Measurements from ENCODE around the gene ZMYND11.

Gene ZMYND11

DNA sequence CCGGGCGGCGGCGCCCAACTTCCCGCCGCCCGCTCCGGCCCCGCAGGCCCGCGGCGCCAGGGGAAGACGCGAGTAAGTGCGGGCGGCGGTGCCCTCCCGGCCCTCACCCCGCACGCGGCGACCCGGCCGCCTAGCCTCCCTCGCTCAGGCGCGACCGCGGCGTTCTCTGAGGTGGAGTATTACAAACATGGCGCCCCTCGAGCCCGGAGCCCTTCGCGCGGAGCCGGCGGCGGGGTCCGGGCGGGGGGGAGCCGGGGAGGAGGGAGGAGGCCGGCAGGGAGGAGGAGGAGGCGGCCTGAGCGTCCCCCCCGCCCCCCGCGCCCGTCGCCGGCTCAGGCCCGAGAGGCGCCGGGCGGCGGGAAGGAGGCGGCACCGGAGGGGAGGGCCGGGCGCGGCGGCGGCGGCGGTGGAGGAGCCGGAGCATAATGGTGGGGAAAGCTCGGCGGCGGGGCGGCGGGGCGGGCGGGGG lies at the start of gene ZMYND11:
TSS of gene ZMYND11 (plus strand) at position 324 of the 469 bp plus-strand sequence. CDS start 44,558 bp downstream, outside the sequence.
- DNase-seq (ENCODE audit: low read depth, low spot score): no peak

GRCh38 chr10:86031-86430 lies 49.2 kb upstream of the ZMYND11 start:
- DNase-seq (ENCODE audit: low read depth, low spot score): no peak

GRCh38 chr10:87177-88080 lies 47.8 kb upstream of the ZMYND11 start:
- DNase-seq (ENCODE audit: low read depth, low spot score): no peak

- no peak for DNase-seq (ENCODE audit: low read depth, low spot score)
Measured at GRCh38 chr10:88253-88652, 47.0 kb upstream of the ZMYND11 start.

DNA sequence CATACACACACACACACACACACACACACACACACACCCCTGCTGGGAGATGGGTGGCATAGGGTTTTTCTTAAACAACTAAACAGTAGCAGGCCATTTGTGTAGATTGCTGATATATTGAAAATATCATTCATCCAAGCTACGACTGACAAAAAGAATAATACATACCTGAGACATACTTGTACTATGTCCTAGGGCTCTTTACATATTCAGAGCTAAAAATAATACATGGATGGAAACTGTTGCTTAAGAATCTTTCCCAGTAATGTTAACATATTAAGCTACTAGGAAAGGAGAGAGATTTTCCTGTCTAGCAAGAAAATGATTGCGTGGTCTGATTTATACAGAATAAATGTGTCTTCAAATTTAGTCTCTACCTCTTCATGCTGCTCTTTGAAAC lies 46.0 kb upstream of the ZMYND11 start:
- DNase-seq (ENCODE audit: low read depth, low spot score): no peak

- DNase-seq (ENCODE audit: low read depth, low spot score): no peak
Measured at GRCh38 chr10:90161-90560, 45.1 kb upstream of the ZMYND11 start.

DNA sequence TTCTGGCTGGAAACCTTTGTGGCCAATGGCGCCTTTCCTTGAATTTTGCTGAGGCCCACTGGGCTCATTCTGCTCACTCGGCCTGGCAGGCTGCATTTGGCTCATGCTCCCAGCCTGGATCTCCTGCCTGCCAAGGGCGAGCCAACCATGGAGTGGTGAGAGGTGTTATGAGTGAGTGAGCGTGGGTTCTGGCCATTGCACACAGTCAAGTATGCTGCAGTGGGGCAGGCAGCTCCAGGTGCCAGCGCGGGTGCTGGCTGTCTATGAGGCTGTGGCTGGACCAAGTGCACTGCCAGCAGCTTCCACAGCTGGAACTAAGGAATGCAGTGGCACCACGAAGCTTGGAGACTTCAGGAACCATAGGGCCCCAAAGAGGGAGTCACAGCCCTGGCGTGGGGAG lies 43.9 kb upstream of the ZMYND11 start:
- DNase-seq (ENCODE audit: low read depth, low spot score): no peak

GRCh38 chr10:92153-92552 lies 43.1 kb upstream of the ZMYND11 start:
- DNase-seq (ENCODE audit: low read depth, low spot score): no peak

GRCh38 chr10:92846-93245 lies 42.4 kb upstream of the ZMYND11 start:
- no peak for DNase-seq (ENCODE audit: low read depth, low spot score)

DNA sequence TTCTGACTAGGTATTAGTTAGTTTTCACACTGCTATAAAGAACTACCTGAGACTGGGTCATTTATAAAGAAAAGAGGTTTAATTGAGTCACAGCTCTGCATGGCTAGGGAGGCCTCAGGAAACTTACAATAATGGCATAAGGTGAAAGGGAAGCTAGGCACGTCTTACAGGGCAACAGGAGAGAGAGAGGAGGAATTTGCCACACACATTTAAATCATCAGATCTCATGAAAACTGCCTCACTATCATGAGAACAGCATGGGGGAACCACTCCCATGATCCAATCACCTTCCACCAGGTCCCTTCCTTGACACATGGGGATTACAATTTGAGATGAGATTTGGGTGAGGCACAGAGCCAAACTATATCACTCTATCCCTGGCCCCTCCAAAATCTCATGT lies 40.6 kb upstream of the ZMYND11 start:
- no peak for DNase-seq (ENCODE audit: low read depth, low spot score)

- no peak for DNase-seq (ENCODE audit: low read depth, low spot score)
Measured at GRCh38 chr10:95356-96115, 39.7 kb upstream of the ZMYND11 start.

- DNase-seq (ENCODE audit: low read depth, low spot score): no peak
Measured at GRCh38 chr10:96466-96865, 38.8 kb upstream of the ZMYND11 start.

GRCh38 chr10:104416-104815 lies 30.8 kb upstream of the ZMYND11 start:
- DNase-seq (ENCODE audit: low read depth, low spot score): no peak

DNA sequence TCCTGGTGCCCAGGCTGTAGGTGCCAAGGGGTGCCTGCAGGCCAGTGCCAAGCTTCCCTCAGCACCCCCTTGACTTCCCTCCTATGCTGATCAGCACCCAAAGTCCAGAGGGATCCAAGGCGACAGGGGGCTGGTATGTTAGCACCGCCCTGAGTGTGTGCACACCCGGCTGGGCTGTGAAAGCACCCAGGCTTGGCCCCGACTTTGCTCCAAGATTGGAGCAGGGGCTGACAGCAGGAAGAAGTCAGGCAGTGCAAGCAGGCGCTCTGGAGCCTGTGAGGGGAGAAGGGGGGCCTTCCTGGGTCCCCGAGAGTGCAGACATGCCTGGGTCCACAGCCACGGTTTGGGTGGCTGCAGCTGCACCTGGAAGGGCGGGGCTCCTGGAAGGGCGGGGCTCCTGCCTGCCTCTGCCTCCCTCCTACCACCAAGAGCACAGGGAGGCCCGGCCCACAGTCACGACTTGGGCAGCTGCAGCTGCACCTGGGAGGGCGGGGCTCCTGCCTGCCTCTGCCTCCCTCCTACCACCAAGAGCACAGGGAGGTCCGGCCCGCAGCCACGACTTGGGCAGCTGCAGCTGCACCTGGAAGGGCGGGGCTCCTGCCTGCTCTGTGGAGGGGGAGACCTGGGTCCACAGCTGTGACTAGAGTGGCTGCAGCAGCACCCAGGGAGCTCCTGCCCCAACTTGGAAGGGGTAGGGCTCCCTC lies 30.2 kb upstream of the ZMYND11 start:
- DNase-seq (ENCODE audit: low read depth, low spot score): no peak

DNA sequence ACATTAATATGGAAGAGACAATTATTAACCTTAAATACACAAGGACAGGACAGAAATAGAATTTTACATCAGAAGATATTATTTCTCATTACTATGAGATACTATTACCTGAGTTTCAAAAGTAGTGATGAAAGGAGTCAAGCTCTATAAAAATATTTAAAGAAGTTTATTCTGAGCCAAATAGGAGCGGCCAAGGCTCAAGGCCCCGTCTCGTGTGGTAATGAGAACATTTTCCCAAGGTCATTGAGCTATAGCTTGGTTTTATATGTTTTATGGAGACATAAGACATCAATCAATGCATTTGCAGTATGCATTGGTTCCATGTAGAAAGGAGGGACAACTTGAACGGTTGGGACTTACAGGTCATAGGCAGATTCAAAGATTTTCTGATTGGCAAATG lies 29.4 kb upstream of the ZMYND11 start:
- no peak for DNase-seq (ENCODE audit: low read depth, low spot score)

GRCh38 chr10:106740-107139 lies 28.5 kb upstream of the ZMYND11 start:
- no peak for DNase-seq (ENCODE audit: low read depth, low spot score)

- no peak for DNase-seq (ENCODE audit: low read depth, low spot score)
Measured at GRCh38 chr10:112246-112645, 23.0 kb upstream of the ZMYND11 start.

- DNase-seq (ENCODE audit: low read depth, low spot score): no peak
Measured at GRCh38 chr10:124874-125273, 10.4 kb upstream of the ZMYND11 start.

DNA sequence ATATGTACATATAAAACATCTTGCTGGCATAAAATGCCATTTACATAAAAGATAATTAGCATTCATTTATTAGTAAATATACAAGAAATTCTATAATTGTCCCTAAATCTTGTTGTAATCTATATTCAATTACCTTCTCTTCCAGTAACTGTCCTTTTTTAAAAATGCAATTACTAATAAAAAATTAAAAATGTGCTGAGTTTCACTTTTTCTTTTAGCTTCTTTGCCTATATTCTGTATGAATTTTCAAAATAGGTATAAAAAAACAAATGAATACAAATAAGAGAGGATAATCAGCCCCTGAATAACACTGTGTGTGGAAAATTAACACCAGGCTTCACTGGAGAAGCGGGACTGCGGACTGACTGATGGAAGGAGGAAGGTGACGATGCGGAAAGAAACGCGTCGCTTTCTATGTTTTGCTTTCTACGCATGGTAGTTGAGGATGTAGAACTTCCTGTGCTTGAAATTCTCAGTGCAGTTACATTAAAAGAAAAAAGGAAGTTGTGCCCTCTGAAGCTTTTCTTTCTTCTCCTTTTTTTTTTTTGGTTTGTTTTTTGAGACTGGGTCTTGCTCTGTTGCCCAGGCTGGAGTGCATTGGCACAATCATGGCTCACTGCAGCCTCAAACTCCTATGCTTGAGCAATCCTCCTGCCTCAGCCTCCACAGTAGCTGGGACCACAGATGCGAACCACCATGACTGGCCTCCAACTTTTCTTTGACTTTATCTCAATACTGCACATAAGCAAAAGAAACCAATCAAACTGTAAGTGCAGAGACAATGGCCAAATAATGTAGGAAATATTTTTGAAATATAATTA lies 7.4 kb upstream of the ZMYND11 start:
- no peak for DNase-seq (ENCODE audit: low read depth, low spot score)

DNA sequence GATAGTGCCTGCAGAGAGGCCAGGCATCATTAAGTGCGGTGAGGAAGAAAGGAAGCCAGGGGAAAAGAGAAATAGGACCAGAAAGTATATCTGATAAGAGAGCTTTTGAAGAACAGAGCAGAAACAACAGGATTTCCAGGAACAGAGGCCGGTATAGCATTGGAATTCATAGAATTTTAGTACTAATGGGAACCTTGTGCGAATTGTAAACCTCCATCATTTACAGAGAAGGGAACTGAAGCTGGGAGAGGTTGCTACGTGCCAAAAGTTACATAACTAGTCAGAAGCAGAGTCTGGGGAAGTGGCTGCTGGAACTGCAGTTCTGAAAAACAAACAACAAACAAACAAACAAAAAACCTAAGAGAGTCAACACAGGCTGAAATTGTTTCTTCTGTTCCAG lies 5.4 kb upstream of the ZMYND11 start:
- DNase-seq (ENCODE audit: low read depth, low spot score): no peak
